HepG2 (cell line): Measurements from ENCODE around the gene CCS. TPM values are rescaled to one million over a fixed set of nuclear protein-coding genes. Genes with fewer than 3 reads are reported as not detected.

Experiments
- AGO2 ChIP-seq: fragments of 200-400 bp; formaldehyde crosslinking; optimal IDR thresholded peaks from 2 replicates; pipeline ENCODE3; 2017; ENCODE audit warnings: mild to moderate bottlenecking, low read depth, low read length, moderate library complexity
- DPF2 ChIP-seq: sonication (generic); formaldehyde crosslinking; IDR thresholded peaks from 2 replicates; pipeline ENCODE4 v1.4.0; 2020; ENCODE audit warnings: mild to moderate bottlenecking, low read depth, missing genetic modification reagents, borderline replicate concordance
- ETV5 ChIP-seq: IDR thresholded peaks from 2 replicates; pipeline ENCODE4 v1.6.1; 2018; ENCODE audit warnings: missing biosample characterization, missing genetic modification reagents, inconsistent platforms, borderline replicate concordance
- GABPB1 ChIP-seq: IDR thresholded peaks from 2 replicates; pipeline ENCODE4 v1.6.1; 2016; ENCODE audit warnings: mild to moderate bottlenecking, missing genetic modification reagents, moderate library complexity, missing compliant biosample characterization
- GTF3A ChIP-seq: sonication (generic); formaldehyde crosslinking; conservative IDR thresholded peaks from 2 replicates; pipeline ENCODE4 v1.4.0; 2020; ENCODE audit warnings: mild to moderate bottlenecking, missing genetic modification reagents
- KDM4B ChIP-seq: sonication (generic); formaldehyde crosslinking; IDR thresholded peaks from 2 replicates; pipeline ENCODE4 v1.4.0; 2020; ENCODE audit warnings: missing genetic modification reagents
- KDM5B ChIP-seq: sonication (generic); formaldehyde crosslinking; IDR thresholded peaks from 2 replicates; pipeline ENCODE4 v1.4.0; 2020; ENCODE audit warnings: missing genetic modification reagents, mild to moderate bottlenecking, borderline replicate concordance
- MAF1 ChIP-seq: sonication (generic); formaldehyde crosslinking; IDR thresholded peaks from 2 replicates; pipeline ENCODE4 v1.5.0; 2020; ENCODE audit warnings: missing genetic modification reagents, borderline replicate concordance
- MED1 ChIP-seq: sonication (generic); formaldehyde crosslinking; IDR thresholded peaks from 2 replicates; pipeline ENCODE4 v1.4.0; 2020; ENCODE audit warnings: missing genetic modification reagents
- NBN ChIP-seq: fragments of 450-650 bp; conservative IDR thresholded peaks from 2 replicates; pipeline ENCODE4 v1.6.1; 2017
- NCOA1 ChIP-seq: sonication (generic); formaldehyde crosslinking; IDR thresholded peaks from 2 replicates; pipeline ENCODE4 v1.9.0; 2021; ENCODE audit warnings: missing genetic modification reagents
- SP2 ChIP-seq: sonication (generic); formaldehyde crosslinking; IDR thresholded peaks from 2 replicates; pipeline ENCODE4 v1.5.1; 2020; ENCODE audit warnings: mild to moderate bottlenecking, missing genetic modification reagents
- ZFP36 ChIP-seq: fragments of 150-350 bp; IDR thresholded peaks from 2 replicates; pipeline ENCODE4 v1.6.1; 2018; ENCODE audit warnings: borderline replicate concordance, low read length, low read depth; ENCODE audit not compliant: partially characterized antibody
- ZKSCAN8 ChIP-seq: IDR thresholded peaks from 2 replicates; pipeline ENCODE4 v1.6.1; 2016; ENCODE audit warnings: borderline replicate concordance, missing genetic modification reagents, missing compliant biosample characterization
- ZNF430 ChIP-seq: sonication (generic); formaldehyde crosslinking; IDR thresholded peaks from 2 replicates; pipeline ENCODE4 v1.9.0; 2021; ENCODE audit warnings: mild to moderate bottlenecking, missing genetic modification reagents
- ZNF773 ChIP-seq: sonication (generic); formaldehyde crosslinking; IDR thresholded peaks from 2 replicates; pipeline ENCODE4 v1.4.0; 2020; ENCODE audit warnings: missing genetic modification reagents, borderline replicate concordance
- polyA plus RNA-seq, 8 experiments: library from polyadenylated mRNA; depleted of rRNA in 3 of 8; stranded (reverse) in 7 of 8; unstranded in 1 of 8; fragments of >200 nt; fragmentation: Illumina TruSeq in 4 of 8; extraction: Trizol in 4 of 8; gene quantifications; 2 replicates each; pipeline versions ENCODE4 v1.2.1 to v1.2.3, GENCODE V29; 2011 to 2016; ENCODE audit warnings: low read depth in 4 of 8, missing spikeins in 1 of 8, mixed read lengths in 1 of 8; ENCODE audit not compliant: insufficient read depth in 1 of 8
- total RNA-seq, 5 experiments: library from RNA; depleted of rRNA; stranded (reverse); fragments of >200 nt; fragmentation: Illumina TruSeq; extraction: Trizol; gene quantifications; 2 replicates each; pipeline ENCODE4 v1.2.3, GENCODE V29; 2016; ENCODE audit warnings: low read depth in 1 of 5
- TF ChIP-seq, protein P1 (sequence below): sonication (generic); formaldehyde crosslinking; IDR thresholded peaks from 2 replicates; pipeline ENCODE4 v1.5.0; 2020; ENCODE audit warnings: missing genetic modification reagents
- TF ChIP-seq, protein P2 (sequence below): sonication (generic); formaldehyde crosslinking; IDR thresholded peaks from 2 replicates; pipeline ENCODE4 v1.5.0; 2020; ENCODE audit warnings: mild to moderate bottlenecking, missing genetic modification reagents
- TF ChIP-seq, protein P3 (sequence below): sonication (generic); formaldehyde crosslinking; IDR thresholded peaks from 2 replicates; pipeline ENCODE4; 2020; ENCODE audit warnings: missing genetic modification reagents, mild to moderate bottlenecking, borderline replicate concordance
- TF ChIP-seq, protein P4 (sequence below): sonication (generic); formaldehyde crosslinking; IDR thresholded peaks from 2 replicates; pipeline ENCODE4 v1.4.0; 2020; ENCODE audit warnings: low read depth, missing genetic modification reagents

The CCS gene
- total and polyA plus RNA-seq, 2 of the 13 experiments (the other 11 are each of a cell fraction or from before 2014, with no cell fraction given), result 25.4 to 44.6 TPM

DNA sequence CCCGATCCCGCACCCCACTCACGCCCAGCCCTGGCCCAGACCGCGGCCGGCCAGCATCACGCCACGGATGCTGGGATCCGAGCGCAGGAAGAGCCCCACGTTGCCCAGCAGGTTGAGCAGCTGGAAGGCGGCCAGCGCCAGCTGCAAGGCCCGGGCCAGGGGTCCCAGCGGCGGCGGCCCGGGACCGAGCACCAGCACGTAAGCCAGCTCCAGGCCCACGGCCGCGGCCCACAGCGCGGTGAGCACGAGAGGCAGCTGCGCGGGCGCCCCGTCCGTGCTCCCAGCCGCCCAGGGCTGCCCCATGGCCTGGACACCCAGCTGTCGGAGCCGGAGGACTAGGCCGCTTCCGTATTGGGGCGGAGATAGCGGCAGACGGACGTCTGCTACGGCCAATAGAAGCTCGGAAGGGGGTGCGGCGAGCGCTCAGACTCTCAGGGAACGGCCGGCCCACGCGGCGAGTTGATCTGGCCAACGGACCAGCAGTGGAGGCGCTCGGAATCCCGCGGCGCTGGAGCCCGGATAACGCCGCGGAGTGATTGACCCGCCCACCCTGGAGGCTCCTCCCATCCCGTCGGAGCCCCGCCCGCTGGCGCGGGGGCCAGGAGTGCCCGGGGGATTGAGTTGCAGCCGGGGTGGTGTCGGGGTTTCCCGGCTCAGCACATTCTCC, 47.2 kb upstream of the CCS start, which contains the start of gene ZDHHC24 (continued):
- 0 out of 2 replicates have a peak, but pooled peaks have one; percentile 39 for TF ChIP-seq NCOA1 (CRISPR knock-in tag)
- TF ChIP-seq DPF2 (CRISPR knock-in tag), result no peak
- TF ChIP-seq AGO2, result no peak
- 0 out of 2 replicates have a peak, but pooled peaks have one; percentile 38 for TF ChIP-seq ZNF773 (CRISPR knock-in tag)
- TF ChIP-seq ZFP36, result no peak
- TF ChIP-seq, protein P1, sequence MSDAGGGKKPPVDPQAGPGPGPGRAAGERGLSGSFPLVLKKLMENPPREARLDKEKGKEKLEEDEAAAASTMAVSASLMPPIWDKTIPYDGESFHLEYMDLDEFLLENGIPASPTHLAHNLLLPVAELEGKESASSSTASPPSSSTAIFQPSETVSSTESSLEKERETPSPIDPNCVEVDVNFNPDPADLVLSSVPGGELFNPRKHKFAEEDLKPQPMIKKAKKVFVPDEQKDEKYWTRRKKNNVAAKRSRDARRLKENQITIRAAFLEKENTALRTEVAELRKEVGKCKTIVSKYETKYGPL (CRISPR knock-in tag), result no peak
- no peak for TF ChIP-seq GTF3A (CRISPR knock-in tag)
- TF ChIP-seq, protein P2, sequence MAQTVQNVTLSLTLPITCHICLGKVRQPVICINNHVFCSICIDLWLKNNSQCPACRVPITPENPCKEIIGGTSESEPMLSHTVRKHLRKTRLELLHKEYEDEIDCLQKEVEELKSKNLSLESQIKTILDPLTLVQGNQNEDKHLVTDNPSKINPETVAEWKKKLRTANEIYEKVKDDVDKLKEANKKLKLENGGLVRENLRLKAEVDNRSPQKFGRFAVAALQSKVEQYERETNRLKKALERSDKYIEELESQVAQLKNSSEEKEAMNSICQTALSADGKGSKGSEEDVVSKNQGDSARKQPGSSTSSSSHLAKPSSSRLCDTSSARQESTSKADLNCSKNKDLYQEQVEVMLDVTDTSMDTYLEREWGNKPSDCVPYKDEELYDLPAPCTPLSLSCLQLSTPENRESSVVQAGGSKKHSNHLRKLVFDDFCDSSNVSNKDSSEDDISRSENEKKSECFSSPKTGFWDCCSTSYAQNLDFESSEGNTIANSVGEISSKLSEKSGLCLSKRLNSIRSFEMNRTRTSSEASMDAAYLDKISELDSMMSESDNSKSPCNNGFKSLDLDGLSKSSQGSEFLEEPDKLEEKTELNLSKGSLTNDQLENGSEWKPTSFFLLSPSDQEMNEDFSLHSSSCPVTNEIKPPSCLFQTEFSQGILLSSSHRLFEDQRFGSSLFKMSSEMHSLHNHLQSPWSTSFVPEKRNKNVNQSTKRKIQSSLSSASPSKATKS (CRISPR knock-in tag), result no peak
- TF ChIP-seq NBN, result no peak
- TF ChIP-seq KDM4B (CRISPR knock-in tag), result 0 out of 2 replicates have a peak, but pooled peaks have one; percentile 25
- TF ChIP-seq ETV5 (CRISPR knock-in tag), result peak; percentile 17; the same call in 1 of the 2 replicates
- TF ChIP-seq MED1 (CRISPR knock-in tag), result peak; percentile 44; the same call in 1 of the 2 replicates
- TF ChIP-seq KDM5B (CRISPR knock-in tag), result peak; percentile 56; the same call in 1 of the 2 replicates
- peak; percentile 97 for TF ChIP-seq SP2 (CRISPR knock-in tag)
- 0 out of 2 replicates have a peak, but pooled peaks have one; percentile 42 for TF ChIP-seq MAF1
- TF ChIP-seq ZKSCAN8 (CRISPR knock-in tag), result no peak
- TF ChIP-seq ZNF430 (CRISPR knock-in tag), result peak; percentile 85
- TF ChIP-seq, protein P3, sequence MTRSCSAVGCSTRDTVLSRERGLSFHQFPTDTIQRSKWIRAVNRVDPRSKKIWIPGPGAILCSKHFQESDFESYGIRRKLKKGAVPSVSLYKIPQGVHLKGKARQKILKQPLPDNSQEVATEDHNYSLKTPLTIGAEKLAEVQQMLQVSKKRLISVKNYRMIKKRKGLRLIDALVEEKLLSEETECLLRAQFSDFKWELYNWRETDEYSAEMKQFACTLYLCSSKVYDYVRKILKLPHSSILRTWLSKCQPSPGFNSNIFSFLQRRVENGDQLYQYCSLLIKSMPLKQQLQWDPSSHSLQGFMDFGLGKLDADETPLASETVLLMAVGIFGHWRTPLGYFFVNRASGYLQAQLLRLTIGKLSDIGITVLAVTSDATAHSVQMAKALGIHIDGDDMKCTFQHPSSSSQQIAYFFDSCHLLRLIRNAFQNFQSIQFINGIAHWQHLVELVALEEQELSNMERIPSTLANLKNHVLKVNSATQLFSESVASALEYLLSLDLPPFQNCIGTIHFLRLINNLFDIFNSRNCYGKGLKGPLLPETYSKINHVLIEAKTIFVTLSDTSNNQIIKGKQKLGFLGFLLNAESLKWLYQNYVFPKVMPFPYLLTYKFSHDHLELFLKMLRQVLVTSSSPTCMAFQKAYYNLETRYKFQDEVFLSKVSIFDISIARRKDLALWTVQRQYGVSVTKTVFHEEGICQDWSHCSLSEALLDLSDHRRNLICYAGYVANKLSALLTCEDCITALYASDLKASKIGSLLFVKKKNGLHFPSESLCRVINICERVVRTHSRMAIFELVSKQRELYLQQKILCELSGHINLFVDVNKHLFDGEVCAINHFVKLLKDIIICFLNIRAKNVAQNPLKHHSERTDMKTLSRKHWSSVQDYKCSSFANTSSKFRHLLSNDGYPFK (CRISPR knock-in tag), result no peak
- TF ChIP-seq, protein P4, sequence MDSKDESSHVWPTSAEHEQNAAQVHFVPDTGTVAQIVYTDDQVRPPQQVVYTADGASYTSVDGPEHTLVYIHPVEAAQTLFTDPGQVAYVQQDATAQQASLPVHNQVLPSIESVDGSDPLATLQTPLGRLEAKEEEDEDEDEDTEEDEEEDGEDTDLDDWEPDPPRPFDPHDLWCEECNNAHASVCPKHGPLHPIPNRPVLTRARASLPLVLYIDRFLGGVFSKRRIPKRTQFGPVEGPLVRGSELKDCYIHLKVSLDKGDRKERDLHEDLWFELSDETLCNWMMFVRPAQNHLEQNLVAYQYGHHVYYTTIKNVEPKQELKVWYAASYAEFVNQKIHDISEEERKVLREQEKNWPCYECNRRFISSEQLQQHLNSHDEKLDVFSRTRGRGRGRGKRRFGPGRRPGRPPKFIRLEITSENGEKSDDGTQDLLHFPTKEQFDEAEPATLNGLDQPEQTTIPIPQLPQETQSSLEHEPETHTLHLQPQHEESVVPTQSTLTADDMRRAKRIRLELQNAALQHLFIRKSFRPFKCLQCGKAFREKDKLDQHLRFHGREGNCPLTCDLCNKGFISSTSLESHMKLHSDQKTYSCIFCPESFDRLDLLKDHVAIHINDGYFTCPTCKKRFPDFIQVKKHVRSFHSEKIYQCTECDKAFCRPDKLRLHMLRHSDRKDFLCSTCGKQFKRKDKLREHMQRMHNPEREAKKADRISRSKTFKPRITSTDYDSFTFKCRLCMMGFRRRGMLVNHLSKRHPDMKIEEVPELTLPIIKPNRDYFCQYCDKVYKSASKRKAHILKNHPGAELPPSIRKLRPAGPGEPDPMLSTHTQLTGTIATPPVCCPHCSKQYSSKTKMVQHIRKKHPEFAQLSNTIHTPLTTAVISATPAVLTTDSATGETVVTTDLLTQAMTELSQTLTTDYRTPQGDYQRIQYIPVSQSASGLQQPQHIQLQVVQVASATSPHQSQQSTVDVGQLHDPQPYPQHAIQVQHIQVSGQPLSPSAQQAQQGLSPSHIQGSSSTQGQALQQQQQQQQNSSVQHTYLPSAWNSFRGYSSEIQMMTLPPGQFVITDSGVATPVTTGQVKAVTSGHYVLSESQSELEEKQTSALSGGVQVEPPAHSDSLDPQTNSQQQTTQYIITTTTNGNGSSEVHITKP, result 0 out of 2 replicates have a peak, but pooled peaks have one; percentile 42
- TF ChIP-seq GABPB1, result peak; percentile 90
